Measurements from ENCODE around the gene PTPN11. TPM values are rescaled to one million over a fixed set of nuclear protein-coding genes. Genes with fewer than 3 reads are reported as not detected.

PTPN11 gene
- polyA plus RNA-seq, 3 donors: 11.1 to 41.9 (median 28.8) TPM

DNA sequence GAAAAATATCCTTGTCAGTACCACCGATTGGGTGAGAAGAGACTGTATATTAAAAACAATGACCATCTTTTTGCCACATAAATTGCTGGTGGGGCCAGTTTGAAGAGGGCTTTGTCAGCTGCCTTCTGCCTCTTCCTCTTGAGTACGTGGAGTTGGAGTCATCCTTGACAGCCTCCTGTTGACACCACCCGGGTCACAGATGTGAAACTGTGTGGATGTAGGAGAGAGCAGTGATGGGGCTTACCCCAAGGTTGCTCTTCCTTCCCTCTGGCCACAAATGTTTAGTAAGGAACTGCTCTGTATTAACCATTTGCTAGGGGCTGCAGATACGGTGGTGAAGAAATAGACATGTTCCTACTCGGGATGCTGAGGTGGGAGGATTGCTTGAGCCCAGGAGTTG lies 12.2 kb downstream of the PTPN11 start:
- Histone ChIP-seq H3K79me2 (ENCODE audit: insufficient read depth, low read length) (peaks cover 84% of the 10 kb centered on the region), H3K4me1 (ENCODE audit: control insufficient read depth in 1 of 2, insufficient read depth in 2 of 2, low read length in 2 of 2) (no peaks in the 10 kb centered on the region), H4K20me1 (ENCODE audit: insufficient read depth, low read length) (peaks cover 65% of the 10 kb centered on the region), H2AFZ (ENCODE audit: insufficient read depth, low read depth, low read length, poor library complexity, severe bottlenecking) (no peak overlapping the region), H3K9me3 (replicated peaks in 1 of 2; ENCODE audit: control insufficient read depth in 1 of 2, insufficient read depth in 1 of 2, low read length in 2 of 2) (no peaks in the 10 kb centered on the region), H3K4me3 (replicated peaks in 1 of 3; ENCODE audit: low read depth in 2 of 3, low read length in 3 of 3) (no peak overlapping the region), H3K9ac (ENCODE audit: insufficient read depth, low read length, poor library complexity, severe bottlenecking) (no peak overlapping the region), H3K27me3 (ENCODE audit: control insufficient read depth in 2 of 2, insufficient read depth in 2 of 2, low read length in 2 of 2) (no peaks in the 10 kb centered on the region), H3K36me3 (replicated peaks in 1 of 2; ENCODE audit: control insufficient read depth in 1 of 2, insufficient read depth in 2 of 2, low read length in 2 of 2) (peaks cover 0 to 5% of the 10 kb centered on the region in 2 donors), H3K27ac (ENCODE audit: low read depth in 1 of 2, low read length in 2 of 2) (no peak overlapping the region), H3K4me2 (replicated peaks; ENCODE audit: extremely low read depth, low read length, poor library complexity, severe bottlenecking) (no peak overlapping the region)
- Mint-ChIP-seq H3K4me1 (peaks cover 5% of the 10 kb centered on the region), H3K27me3 (ENCODE audit: low read depth in 3 of 3) (peaks cover 0 to 3% (median 0%) of the 10 kb centered on the region in 3 donors), H3K9me3 (no peaks in the 10 kb centered on the region), H3K36me3 (peaks cover 11 to 32% of the 10 kb centered on the region in 2 donors), H3K4me3 (no peak overlapping the region), H3K27ac (no peak overlapping the region)
- TF ChIP-seq, protein P1, sequence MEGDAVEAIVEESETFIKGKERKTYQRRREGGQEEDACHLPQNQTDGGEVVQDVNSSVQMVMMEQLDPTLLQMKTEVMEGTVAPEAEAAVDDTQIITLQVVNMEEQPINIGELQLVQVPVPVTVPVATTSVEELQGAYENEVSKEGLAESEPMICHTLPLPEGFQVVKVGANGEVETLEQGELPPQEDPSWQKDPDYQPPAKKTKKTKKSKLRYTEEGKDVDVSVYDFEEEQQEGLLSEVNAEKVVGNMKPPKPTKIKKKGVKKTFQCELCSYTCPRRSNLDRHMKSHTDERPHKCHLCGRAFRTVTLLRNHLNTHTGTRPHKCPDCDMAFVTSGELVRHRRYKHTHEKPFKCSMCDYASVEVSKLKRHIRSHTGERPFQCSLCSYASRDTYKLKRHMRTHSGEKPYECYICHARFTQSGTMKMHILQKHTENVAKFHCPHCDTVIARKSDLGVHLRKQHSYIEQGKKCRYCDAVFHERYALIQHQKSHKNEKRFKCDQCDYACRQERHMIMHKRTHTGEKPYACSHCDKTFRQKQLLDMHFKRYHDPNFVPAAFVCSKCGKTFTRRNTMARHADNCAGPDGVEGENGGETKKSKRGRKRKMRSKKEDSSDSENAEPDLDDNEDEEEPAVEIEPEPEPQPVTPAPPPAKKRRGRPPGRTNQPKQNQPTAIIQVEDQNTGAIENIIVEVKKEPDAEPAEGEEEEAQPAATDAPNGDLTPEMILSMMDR (IDR thresholded peaks at IDR 0.05): no peak
- intact Hi-C loops (cut with micrococcal nuclease): no loop called here
- 0% methylated on average over 1 of the region's 5 CpGs for WGBS (ENCODE audit: insufficient coverage)
- no peak for DNase-seq

DNA sequence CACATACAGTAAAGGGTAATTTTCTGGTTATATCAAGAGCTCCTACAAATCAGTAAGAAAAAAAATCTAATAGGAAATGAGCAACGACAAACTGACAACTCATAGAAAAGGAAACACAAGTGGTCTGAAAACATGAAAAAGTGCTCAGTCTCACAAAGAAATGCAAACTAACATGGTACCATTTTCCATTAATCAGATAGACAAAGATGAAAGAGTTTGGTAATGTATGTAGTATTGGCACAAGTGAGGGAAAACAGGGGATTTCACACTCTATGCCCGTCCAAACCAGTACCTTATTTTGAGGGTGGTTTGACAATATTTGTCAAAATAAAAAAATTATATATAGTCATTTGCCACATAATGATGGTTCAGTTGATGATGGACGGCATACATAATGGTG lies 13.2 kb downstream of the PTPN11 start:
- TF ChIP-seq, protein P1 (IDR thresholded peaks at IDR 0.05): no peak
- Histone ChIP-seq H3K79me2 (ENCODE audit: insufficient read depth, low read length) (peaks cover 82% of the 10 kb centered on the region), H3K9me3 (replicated peaks in 1 of 2; ENCODE audit: control insufficient read depth in 1 of 2, insufficient read depth in 1 of 2, low read length in 2 of 2) (no peaks in the 10 kb centered on the region), H3K4me2 (replicated peaks; ENCODE audit: extremely low read depth, low read length, poor library complexity, severe bottlenecking) (no peak overlapping the region), H3K36me3 (replicated peaks in 1 of 2; ENCODE audit: control insufficient read depth in 1 of 2, insufficient read depth in 2 of 2, low read length in 2 of 2) (no peaks in the 10 kb centered on the region), H3K4me1 (ENCODE audit: control insufficient read depth in 1 of 2, insufficient read depth in 2 of 2, low read length in 2 of 2) (no peaks in the 10 kb centered on the region), H3K9ac (ENCODE audit: insufficient read depth, low read length, poor library complexity, severe bottlenecking) (no peak overlapping the region), H3K4me3 (replicated peaks in 1 of 3; ENCODE audit: low read depth in 2 of 3, low read length in 3 of 3) (no peak overlapping the region), H2AFZ (ENCODE audit: insufficient read depth, low read depth, low read length, poor library complexity, severe bottlenecking) (no peak overlapping the region), H4K20me1 (ENCODE audit: insufficient read depth, low read length) (peaks cover 64% of the 10 kb centered on the region), H3K27me3 (ENCODE audit: control insufficient read depth in 2 of 2, insufficient read depth in 2 of 2, low read length in 2 of 2) (no peaks in the 10 kb centered on the region), H3K27ac (ENCODE audit: low read depth in 1 of 2, low read length in 2 of 2) (no peak overlapping the region)
- Mint-ChIP-seq H3K27ac (no peak overlapping the region), H3K27me3 (ENCODE audit: low read depth in 3 of 3) (peaks cover 0 to 2% (median 0%) of the 10 kb centered on the region in 3 donors), H3K9me3 (no peaks in the 10 kb centered on the region), H3K36me3 (peaks cover 11 to 25% of the 10 kb centered on the region in 2 donors), H3K4me3 (no peak overlapping the region), H3K4me1 (peaks cover 5% of the 10 kb centered on the region)
- DNase-seq: no peak
- no CpG with 5 or more reads among the region's 3 CpGs for WGBS (ENCODE audit: insufficient coverage)
- intact Hi-C loops (cut with micrococcal nuclease): no loop called here

Measured in CD14-positive monocyte (primary cell).